ENCODE results near the gene B3GALT5. TPM values are rescaled to one million over a fixed set of nuclear protein-coding genes. Genes with fewer than 3 reads are reported as not detected.
"Not testable (repeated sequence)": the region's sequence is repeated elsewhere in the genome, so short reads cannot be mapped to it uniquely, and the experiment has no call there.

B3GALT5 gene
- total and polyA plus RNA-seq, 9 donors, result 0.08 to 0.84 (median 0.24) TPM

DNA sequence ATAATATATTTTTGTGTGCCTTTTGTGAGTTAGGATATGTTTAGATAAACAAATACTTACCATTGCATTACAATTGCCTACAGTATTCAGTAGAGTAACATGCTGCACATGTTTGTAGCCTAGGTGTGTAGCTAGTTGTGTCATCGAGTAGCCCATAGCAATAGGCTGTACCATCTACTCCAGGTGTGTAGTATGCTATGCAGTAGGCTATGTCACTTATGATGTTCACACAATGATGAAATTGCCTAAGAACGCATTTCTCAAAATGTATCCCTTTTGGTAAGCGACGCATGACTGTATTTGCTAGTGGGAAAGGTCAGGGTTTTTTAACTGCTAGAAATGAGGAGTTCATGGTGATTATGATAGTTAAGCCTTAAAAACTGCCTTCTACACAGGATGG lies 30.0 kb upstream of the B3GALT5 start:
- Histone ChIP-seq H3K4me1 (ENCODE audit: control insufficient read depth, insufficient read depth, low read length) (no peaks in the 10 kb centered on the region), H3K36me3 (ENCODE audit: control insufficient read depth, insufficient read depth, low read length) (no peaks in the 10 kb centered on the region), H3K27ac (ENCODE audit: low read length) (no peak overlapping the region), H3K9me3 (replicated peaks; ENCODE audit: control insufficient read depth, low read depth, low read length) (no peaks in the 10 kb centered on the region), H3K27me3 (ENCODE audit: control insufficient read depth, insufficient read depth, low read length) (no peaks in the 10 kb centered on the region), H3K4me3 (ENCODE audit: low read length) (no peak overlapping the region)
- DNase-seq, result no peak
- WGBS (ENCODE audit: insufficient coverage), result 83% methylated on average over 1 of the region's 4 CpGs

DNA sequence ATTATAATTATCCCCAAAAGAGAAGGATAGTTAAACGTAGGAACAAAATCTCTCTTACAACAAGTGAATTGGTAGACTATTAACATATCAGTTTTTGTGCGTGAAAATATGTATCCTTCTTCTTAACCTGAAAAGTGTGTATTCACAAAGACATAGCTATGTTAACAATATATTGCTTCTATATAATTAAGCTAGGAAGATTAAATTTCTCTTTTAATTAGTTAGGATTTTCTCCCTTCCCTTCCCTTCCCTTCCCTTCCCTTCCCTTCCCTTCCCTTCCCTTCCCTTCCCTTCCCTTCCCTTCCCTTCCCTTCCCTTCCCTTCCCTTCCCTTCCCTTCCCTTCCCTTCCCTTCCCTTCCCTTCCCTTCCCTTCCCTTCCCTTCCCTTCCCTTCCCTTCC lies 29.2 kb upstream of the B3GALT5 start:
- WGBS (ENCODE audit: insufficient coverage), result no CpG with 5 or more reads among the region's 2 CpGs
- not testable (repeated sequence) for H3K9me3 ChIP-seq (replicated peaks; ENCODE audit: control insufficient read depth, low read depth, low read length); DNase-seq; H3K4me1 ChIP-seq (ENCODE audit: control insufficient read depth, insufficient read depth, low read length); H3K27me3 ChIP-seq (ENCODE audit: control insufficient read depth, insufficient read depth, low read length); H3K4me3 ChIP-seq (ENCODE audit: low read length); H3K36me3 ChIP-seq (ENCODE audit: control insufficient read depth, insufficient read depth, low read length); H3K27ac ChIP-seq (ENCODE audit: low read length)

GRCh38 chr21:39587376-39587775 lies 25.4 kb upstream of the B3GALT5 start:
- WGBS (ENCODE audit: insufficient coverage), result 100% methylated on average over 1 of the region's 4 CpGs
- H3K4me3 ChIP-seq (ENCODE audit: low read length), result no peak overlapping the region
- H3K27ac ChIP-seq (ENCODE audit: low read length), result no peak overlapping the region
- no peaks in the 10 kb centered on the region for H3K36me3 ChIP-seq (ENCODE audit: control insufficient read depth, insufficient read depth, low read length)
- DNase-seq, result no peak
- no peaks in the 10 kb centered on the region for H3K9me3 ChIP-seq (replicated peaks; ENCODE audit: control insufficient read depth, low read depth, low read length)
- no peaks in the 10 kb centered on the region for H3K27me3 ChIP-seq (ENCODE audit: control insufficient read depth, insufficient read depth, low read length)
- no peaks in the 10 kb centered on the region for H3K4me1 ChIP-seq (ENCODE audit: control insufficient read depth, insufficient read depth, low read length)

GRCh38 chr21:39588884-39589283 lies 23.9 kb upstream of the B3GALT5 start:
- WGBS (ENCODE audit: insufficient coverage), result no CpG with 5 or more reads among the region's 1 CpG
- H3K27me3 ChIP-seq (ENCODE audit: control insufficient read depth, insufficient read depth, low read length), result no peaks in the 10 kb centered on the region
- no peaks in the 10 kb centered on the region for H3K4me1 ChIP-seq (ENCODE audit: control insufficient read depth, insufficient read depth, low read length)
- no peak for DNase-seq
- H3K4me3 ChIP-seq (ENCODE audit: low read length), result no peak overlapping the region
- H3K36me3 ChIP-seq (ENCODE audit: control insufficient read depth, insufficient read depth, low read length), result no peaks in the 10 kb centered on the region
- H3K9me3 ChIP-seq (replicated peaks; ENCODE audit: control insufficient read depth, low read depth, low read length), result no peaks in the 10 kb centered on the region
- no peak overlapping the region for H3K27ac ChIP-seq (ENCODE audit: low read length)

GRCh38 chr21:39593522-39593921 lies 19.2 kb upstream of the B3GALT5 start:
- no peak for DNase-seq
- Histone ChIP-seq H3K27me3 (ENCODE audit: control insufficient read depth, insufficient read depth, low read length) (no peaks in the 10 kb centered on the region), H3K27ac (ENCODE audit: low read length) (no peak overlapping the region), H3K9me3 (replicated peaks; ENCODE audit: control insufficient read depth, low read depth, low read length) (no peaks in the 10 kb centered on the region), H3K36me3 (ENCODE audit: control insufficient read depth, insufficient read depth, low read length) (no peaks in the 10 kb centered on the region), H3K4me1 (ENCODE audit: control insufficient read depth, insufficient read depth, low read length) (no peaks in the 10 kb centered on the region), H3K4me3 (ENCODE audit: low read length) (no peak overlapping the region)

- Histone ChIP-seq H3K36me3 (ENCODE audit: control insufficient read depth, insufficient read depth, low read length) (no peaks in the 10 kb centered on the region), H3K4me3 (ENCODE audit: low read length) (no peak overlapping the region), H3K9me3 (replicated peaks; ENCODE audit: control insufficient read depth, low read depth, low read length) (no peaks in the 10 kb centered on the region), H3K27me3 (ENCODE audit: control insufficient read depth, insufficient read depth, low read length) (no peaks in the 10 kb centered on the region), H3K4me1 (ENCODE audit: control insufficient read depth, insufficient read depth, low read length) (no peaks in the 10 kb centered on the region), H3K27ac (ENCODE audit: low read length) (no peak overlapping the region)
- no CpG with 5 or more reads among the region's 3 CpGs for WGBS (ENCODE audit: insufficient coverage)
- no peak for DNase-seq
Observed at GRCh38 chr21:39595465-39595864, 17.3 kb upstream of the B3GALT5 start.

DNA sequence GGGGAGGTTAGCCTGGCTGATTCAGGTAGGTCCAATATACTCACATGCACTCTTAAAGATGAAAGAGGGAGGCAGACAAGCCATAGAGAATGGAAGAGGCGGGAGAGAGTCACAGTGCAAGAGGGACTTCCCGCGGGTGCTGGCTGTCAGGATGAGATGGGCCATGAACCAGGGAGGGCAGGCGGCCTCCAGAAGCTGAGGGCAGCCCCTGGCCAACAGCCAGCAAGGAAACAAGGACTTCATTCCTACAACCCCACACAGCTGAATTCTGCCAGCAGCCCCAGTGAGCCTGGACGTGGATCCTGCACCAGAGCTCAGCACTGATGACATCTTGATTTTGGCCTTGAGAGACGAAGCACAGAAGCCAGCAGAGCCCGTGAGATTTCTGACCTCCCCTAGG lies 15.1 kb upstream of the B3GALT5 start:
- H3K27me3 ChIP-seq (ENCODE audit: control insufficient read depth, insufficient read depth, low read length), result no peaks in the 10 kb centered on the region
- WGBS (ENCODE audit: insufficient coverage), result no CpG with 5 or more reads among the region's 7 CpGs
- no peaks in the 10 kb centered on the region for H3K9me3 ChIP-seq (replicated peaks; ENCODE audit: control insufficient read depth, low read depth, low read length)
- H3K4me1 ChIP-seq (ENCODE audit: control insufficient read depth, insufficient read depth, low read length), result no peaks in the 10 kb centered on the region
- H3K36me3 ChIP-seq (ENCODE audit: control insufficient read depth, insufficient read depth, low read length), result no peaks in the 10 kb centered on the region
- no peak overlapping the region for H3K27ac ChIP-seq (ENCODE audit: low read length)
- no peak overlapping the region for H3K4me3 ChIP-seq (ENCODE audit: low read length)
- DNase-seq, result no peak

DNA sequence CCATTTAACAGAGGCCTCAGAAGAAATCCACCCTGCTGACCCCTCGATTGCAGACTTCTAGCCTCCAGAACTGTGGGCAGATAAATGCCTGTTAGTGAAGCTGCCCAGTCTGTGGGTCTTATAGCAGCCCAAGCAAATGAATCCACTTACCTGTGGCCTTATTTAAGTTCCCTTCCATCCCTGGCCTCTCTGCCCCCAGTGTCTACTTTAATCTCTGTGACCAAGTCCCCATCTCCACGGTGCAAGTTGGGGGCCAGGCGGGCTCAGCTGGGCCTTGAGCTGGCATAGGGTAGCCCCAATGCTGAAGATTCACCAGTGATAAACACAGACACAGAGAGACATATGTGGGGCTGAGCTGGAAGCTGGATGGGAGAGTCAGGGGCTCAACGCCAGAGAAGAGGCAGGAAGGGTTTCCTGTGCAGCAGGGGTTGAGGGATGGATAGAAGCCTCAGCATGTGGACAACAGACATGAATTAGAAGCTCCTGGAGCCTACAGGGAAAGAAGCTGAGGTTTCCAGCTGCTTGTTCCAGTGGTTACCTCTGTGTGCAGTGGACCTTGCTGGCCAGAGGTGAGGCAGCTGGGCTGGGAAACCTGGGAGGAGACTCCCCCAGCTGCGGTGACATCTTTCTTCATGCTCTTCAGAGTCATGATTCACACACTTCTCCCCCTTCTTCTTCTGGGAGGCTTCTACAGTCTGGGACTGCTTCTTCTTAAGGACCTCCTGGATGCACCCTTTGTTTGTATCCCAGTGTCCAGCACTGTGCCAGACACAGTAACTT lies 13.4 kb upstream of the B3GALT5 start:
- WGBS (ENCODE audit: insufficient coverage), result 77% methylated on average over 5 of the region's 5 CpGs
- Histone ChIP-seq H3K4me1 (ENCODE audit: control insufficient read depth, insufficient read depth, low read length) (no peaks in the 10 kb centered on the region), H3K4me3 (ENCODE audit: low read length) (no peak overlapping the region), H3K27ac (ENCODE audit: low read length) (no peak overlapping the region), H3K27me3 (ENCODE audit: control insufficient read depth, insufficient read depth, low read length) (no peaks in the 10 kb centered on the region), H3K36me3 (ENCODE audit: control insufficient read depth, insufficient read depth, low read length) (no peaks in the 10 kb centered on the region), H3K9me3 (replicated peaks; ENCODE audit: control insufficient read depth, low read depth, low read length) (no peaks in the 10 kb centered on the region)
- no peak for DNase-seq

- Histone ChIP-seq H3K4me1 (ENCODE audit: control insufficient read depth, insufficient read depth, low read length) (no peaks in the 10 kb centered on the region), H3K27me3 (ENCODE audit: control insufficient read depth, insufficient read depth, low read length) (no peaks in the 10 kb centered on the region), H3K4me3 (ENCODE audit: low read length) (no peak overlapping the region), H3K36me3 (ENCODE audit: control insufficient read depth, insufficient read depth, low read length) (no peaks in the 10 kb centered on the region), H3K27ac (ENCODE audit: low read length) (no peak overlapping the region), H3K9me3 (replicated peaks; ENCODE audit: control insufficient read depth, low read depth, low read length) (no peaks in the 10 kb centered on the region)
- 39% methylated on average over 15 of the region's 17 CpGs for WGBS (ENCODE audit: insufficient coverage)
- no peak for DNase-seq
Observed at GRCh38 chr21:39601187-39601928, 11.4 kb upstream of the B3GALT5 start.

- 83% methylated on average over 9 of the region's 14 CpGs for WGBS (ENCODE audit: insufficient coverage)
- no peak for DNase-seq
- Histone ChIP-seq H3K36me3 (ENCODE audit: control insufficient read depth, insufficient read depth, low read length) (no peaks in the 10 kb centered on the region), H3K27ac (ENCODE audit: low read length) (no peak overlapping the region), H3K9me3 (replicated peaks; ENCODE audit: control insufficient read depth, low read depth, low read length) (no peaks in the 10 kb centered on the region), H3K4me3 (ENCODE audit: low read length) (no peak overlapping the region), H3K27me3 (ENCODE audit: control insufficient read depth, insufficient read depth, low read length) (no peaks in the 10 kb centered on the region), H3K4me1 (ENCODE audit: control insufficient read depth, insufficient read depth, low read length) (no peaks in the 10 kb centered on the region)
Observed at GRCh38 chr21:39602076-39602689, 10.6 kb upstream of the B3GALT5 start.

Data from muscle of leg (tissue), 11 donors.